ENCODE measurements around the gene CCDC6.

DNA sequence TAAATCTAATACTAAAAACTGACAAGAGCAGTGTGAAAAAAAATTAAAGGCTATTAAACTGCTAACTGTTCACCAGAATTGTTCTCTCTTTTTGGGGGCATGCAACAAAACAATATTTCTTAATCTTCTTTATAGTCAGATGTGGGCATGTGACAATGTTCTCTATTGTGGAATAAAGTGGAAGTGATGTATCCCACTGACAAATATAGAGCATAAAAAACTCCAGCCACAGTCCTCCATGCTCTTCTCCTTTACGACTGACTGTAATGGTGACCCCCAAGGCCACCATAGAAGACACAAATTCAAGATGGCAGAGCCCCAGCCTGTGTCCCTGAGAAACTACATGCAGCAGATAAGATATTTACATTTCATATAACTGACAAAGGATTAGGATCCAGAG, 11.6 kb upstream of the CCDC6 start:
- TF ChIP-seq, protein P1, sequence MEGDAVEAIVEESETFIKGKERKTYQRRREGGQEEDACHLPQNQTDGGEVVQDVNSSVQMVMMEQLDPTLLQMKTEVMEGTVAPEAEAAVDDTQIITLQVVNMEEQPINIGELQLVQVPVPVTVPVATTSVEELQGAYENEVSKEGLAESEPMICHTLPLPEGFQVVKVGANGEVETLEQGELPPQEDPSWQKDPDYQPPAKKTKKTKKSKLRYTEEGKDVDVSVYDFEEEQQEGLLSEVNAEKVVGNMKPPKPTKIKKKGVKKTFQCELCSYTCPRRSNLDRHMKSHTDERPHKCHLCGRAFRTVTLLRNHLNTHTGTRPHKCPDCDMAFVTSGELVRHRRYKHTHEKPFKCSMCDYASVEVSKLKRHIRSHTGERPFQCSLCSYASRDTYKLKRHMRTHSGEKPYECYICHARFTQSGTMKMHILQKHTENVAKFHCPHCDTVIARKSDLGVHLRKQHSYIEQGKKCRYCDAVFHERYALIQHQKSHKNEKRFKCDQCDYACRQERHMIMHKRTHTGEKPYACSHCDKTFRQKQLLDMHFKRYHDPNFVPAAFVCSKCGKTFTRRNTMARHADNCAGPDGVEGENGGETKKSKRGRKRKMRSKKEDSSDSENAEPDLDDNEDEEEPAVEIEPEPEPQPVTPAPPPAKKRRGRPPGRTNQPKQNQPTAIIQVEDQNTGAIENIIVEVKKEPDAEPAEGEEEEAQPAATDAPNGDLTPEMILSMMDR (optimal IDR thresholded peaks at IDR 0.05 in 1 of 3, IDR thresholded peaks at IDR 0.05 in 1 of 3, conservative IDR thresholded peaks at IDR 0.05 in 1 of 3; ENCODE audit: extremely low read depth in 1 of 3, insufficient read depth in 2 of 3, low read length in 3 of 3) = no peak
- no peak for TF ChIP-seq EZH2 (IDR thresholded peaks at IDR 0.05; ENCODE audit: low read length)

Data from keratinocyte (primary cell).